Epithelial cell of esophagus (primary cell): Measurements from ENCODE around the gene SHC4.
A peak's percentile ranks its signal among the peaks of the same experiment; 100 is the strongest.

ENCODE experiments used
- DNase-seq: peaks from one replicate; pipeline ENCODE4 v3.0.0; 2010; ENCODE audit warnings: low read depth
- H3K4me3 ChIP-seq: 2 replicates; pipeline ENCODE4 v1.5.1; 2011; ENCODE audit warnings: mild to moderate bottlenecking, low read length, control low read depth
- TF ChIP-seq, protein P1 (sequence below): IDR thresholded peaks from 2 replicates; pipeline ENCODE4 v1.5.1; 2011; ENCODE audit warnings: low read depth, mild to moderate bottlenecking, low read length, control low read depth, inconsistent platforms; ENCODE audit not compliant: insufficient read depth; ENCODE audit errors: missing control alignments

Gene SHC4

GRCh38 chr15:48875241-48875960 lies 88.3 kb downstream of the SHC4 start:
- DNase-seq: no peak
- no peak overlapping the region for H3K4me3 ChIP-seq
- TF ChIP-seq, protein P1, sequence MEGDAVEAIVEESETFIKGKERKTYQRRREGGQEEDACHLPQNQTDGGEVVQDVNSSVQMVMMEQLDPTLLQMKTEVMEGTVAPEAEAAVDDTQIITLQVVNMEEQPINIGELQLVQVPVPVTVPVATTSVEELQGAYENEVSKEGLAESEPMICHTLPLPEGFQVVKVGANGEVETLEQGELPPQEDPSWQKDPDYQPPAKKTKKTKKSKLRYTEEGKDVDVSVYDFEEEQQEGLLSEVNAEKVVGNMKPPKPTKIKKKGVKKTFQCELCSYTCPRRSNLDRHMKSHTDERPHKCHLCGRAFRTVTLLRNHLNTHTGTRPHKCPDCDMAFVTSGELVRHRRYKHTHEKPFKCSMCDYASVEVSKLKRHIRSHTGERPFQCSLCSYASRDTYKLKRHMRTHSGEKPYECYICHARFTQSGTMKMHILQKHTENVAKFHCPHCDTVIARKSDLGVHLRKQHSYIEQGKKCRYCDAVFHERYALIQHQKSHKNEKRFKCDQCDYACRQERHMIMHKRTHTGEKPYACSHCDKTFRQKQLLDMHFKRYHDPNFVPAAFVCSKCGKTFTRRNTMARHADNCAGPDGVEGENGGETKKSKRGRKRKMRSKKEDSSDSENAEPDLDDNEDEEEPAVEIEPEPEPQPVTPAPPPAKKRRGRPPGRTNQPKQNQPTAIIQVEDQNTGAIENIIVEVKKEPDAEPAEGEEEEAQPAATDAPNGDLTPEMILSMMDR: no peak

- TF ChIP-seq, protein P1: no peak
- no peak overlapping the region for H3K4me3 ChIP-seq
- DNase-seq: no peak
Measured at GRCh38 chr15:48872632-48873031, 91.1 kb downstream of the SHC4 start.

GRCh38 chr15:48871542-48871941 lies 92.2 kb downstream of the SHC4 start:
- no peak overlapping the region for H3K4me3 ChIP-seq
- DNase-seq: peak; percentile 42
- TF ChIP-seq, protein P1: no peak

DNA sequence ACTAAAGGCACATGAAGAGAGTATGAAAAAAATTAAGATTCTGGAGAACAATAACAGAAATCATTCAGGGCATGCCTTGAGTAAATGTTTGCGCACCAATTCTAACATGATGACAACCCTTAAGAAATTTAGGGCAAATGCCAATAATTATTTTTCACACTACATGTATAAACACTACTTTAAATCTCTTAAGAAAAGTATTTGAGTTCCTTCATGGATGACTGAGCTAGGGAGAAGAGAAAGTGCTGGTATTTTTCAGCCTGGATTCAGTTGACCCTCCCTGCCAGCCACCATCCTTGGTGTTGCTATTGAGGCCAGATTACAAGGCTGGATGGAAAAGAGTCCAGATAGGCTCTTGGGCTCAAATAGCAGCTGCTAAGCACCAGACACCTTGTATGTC lies 93.8 kb downstream of the SHC4 start:
- TF ChIP-seq, protein P1: no peak
- H3K4me3 ChIP-seq: no peak overlapping the region
- DNase-seq: no peak

GRCh38 chr15:48868536-48868935 lies 95.2 kb downstream of the SHC4 start:
- H3K4me3 ChIP-seq: no peak overlapping the region
- TF ChIP-seq, protein P1: no peak
- peak; percentile 92 for DNase-seq

DNA sequence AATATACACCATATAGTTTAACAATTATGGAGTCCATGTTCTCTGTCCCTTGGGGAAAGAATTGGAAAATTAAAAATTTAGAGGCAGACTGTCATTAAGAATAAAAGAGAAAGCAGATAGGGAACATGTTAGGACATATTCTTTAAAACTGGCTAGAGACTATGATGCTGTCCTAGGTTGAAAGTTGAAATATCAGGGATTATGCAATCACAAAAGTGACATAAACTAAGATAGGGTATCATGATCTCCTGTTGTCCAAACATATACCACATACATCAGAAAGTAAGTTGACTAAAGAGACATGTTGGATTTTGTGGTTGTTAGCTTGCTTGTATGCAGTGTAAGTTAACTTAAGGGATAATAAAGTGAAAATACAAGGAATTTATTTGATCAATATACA lies 95.7 kb downstream of the SHC4 start:
- TF ChIP-seq, protein P1: no peak
- no peak overlapping the region for H3K4me3 ChIP-seq
- peak; percentile 64 for DNase-seq

- TF ChIP-seq, protein P1: no peak
- no peak overlapping the region for H3K4me3 ChIP-seq
- DNase-seq: no peak
Measured at GRCh38 chr15:48866141-48866563, 97.6 kb downstream of the SHC4 start.
